Measurements from ENCODE around the gene SEC22C. TPM values are rescaled to one million over a fixed set of nuclear protein-coding genes. Genes with fewer than 3 reads are reported as not detected.

Gene SEC22C
- total and polyA plus RNA-seq, 2 experiments from 2014 or later: 21.9 to 48.3 TPM

DNA sequence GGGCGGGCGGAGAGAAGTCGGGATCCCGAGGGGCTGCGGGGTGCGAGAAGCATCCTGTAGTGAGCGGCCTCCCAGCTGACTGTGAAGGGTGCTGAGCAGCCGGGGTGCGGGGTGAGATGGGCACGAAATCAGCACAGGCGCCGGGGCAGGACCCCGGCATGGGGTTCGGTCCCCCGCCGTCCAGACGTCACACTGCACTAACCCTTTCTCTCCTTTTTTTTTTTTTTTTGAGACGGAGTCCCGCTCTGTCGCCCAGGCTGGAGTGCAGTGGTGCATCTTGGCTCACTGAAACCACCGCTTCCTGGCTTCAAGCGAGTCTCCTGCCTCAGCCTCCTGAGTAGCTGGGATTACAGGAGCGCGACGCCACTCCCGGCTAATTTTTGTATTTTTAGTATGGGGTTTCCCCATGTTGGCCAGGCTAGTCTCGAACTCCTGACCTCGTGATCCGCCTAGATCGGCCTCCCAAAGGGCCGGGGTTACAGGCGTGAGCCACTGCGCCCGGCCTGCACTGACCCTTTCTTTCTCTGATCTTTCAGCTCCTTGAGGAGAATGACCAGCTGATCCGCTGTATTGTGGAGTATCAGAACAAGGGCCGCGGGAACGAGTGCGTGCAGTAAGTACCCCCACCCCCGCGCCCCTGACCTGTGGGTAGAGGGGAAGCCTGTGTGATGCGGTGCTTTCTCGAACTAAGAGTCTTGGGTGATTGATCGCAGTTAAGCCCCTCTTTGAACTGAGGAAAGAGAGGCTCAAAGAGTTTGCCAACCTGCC, 9.4 kb upstream of the SEC22C start (continued):
- TF ChIP-seq, protein P1, sequence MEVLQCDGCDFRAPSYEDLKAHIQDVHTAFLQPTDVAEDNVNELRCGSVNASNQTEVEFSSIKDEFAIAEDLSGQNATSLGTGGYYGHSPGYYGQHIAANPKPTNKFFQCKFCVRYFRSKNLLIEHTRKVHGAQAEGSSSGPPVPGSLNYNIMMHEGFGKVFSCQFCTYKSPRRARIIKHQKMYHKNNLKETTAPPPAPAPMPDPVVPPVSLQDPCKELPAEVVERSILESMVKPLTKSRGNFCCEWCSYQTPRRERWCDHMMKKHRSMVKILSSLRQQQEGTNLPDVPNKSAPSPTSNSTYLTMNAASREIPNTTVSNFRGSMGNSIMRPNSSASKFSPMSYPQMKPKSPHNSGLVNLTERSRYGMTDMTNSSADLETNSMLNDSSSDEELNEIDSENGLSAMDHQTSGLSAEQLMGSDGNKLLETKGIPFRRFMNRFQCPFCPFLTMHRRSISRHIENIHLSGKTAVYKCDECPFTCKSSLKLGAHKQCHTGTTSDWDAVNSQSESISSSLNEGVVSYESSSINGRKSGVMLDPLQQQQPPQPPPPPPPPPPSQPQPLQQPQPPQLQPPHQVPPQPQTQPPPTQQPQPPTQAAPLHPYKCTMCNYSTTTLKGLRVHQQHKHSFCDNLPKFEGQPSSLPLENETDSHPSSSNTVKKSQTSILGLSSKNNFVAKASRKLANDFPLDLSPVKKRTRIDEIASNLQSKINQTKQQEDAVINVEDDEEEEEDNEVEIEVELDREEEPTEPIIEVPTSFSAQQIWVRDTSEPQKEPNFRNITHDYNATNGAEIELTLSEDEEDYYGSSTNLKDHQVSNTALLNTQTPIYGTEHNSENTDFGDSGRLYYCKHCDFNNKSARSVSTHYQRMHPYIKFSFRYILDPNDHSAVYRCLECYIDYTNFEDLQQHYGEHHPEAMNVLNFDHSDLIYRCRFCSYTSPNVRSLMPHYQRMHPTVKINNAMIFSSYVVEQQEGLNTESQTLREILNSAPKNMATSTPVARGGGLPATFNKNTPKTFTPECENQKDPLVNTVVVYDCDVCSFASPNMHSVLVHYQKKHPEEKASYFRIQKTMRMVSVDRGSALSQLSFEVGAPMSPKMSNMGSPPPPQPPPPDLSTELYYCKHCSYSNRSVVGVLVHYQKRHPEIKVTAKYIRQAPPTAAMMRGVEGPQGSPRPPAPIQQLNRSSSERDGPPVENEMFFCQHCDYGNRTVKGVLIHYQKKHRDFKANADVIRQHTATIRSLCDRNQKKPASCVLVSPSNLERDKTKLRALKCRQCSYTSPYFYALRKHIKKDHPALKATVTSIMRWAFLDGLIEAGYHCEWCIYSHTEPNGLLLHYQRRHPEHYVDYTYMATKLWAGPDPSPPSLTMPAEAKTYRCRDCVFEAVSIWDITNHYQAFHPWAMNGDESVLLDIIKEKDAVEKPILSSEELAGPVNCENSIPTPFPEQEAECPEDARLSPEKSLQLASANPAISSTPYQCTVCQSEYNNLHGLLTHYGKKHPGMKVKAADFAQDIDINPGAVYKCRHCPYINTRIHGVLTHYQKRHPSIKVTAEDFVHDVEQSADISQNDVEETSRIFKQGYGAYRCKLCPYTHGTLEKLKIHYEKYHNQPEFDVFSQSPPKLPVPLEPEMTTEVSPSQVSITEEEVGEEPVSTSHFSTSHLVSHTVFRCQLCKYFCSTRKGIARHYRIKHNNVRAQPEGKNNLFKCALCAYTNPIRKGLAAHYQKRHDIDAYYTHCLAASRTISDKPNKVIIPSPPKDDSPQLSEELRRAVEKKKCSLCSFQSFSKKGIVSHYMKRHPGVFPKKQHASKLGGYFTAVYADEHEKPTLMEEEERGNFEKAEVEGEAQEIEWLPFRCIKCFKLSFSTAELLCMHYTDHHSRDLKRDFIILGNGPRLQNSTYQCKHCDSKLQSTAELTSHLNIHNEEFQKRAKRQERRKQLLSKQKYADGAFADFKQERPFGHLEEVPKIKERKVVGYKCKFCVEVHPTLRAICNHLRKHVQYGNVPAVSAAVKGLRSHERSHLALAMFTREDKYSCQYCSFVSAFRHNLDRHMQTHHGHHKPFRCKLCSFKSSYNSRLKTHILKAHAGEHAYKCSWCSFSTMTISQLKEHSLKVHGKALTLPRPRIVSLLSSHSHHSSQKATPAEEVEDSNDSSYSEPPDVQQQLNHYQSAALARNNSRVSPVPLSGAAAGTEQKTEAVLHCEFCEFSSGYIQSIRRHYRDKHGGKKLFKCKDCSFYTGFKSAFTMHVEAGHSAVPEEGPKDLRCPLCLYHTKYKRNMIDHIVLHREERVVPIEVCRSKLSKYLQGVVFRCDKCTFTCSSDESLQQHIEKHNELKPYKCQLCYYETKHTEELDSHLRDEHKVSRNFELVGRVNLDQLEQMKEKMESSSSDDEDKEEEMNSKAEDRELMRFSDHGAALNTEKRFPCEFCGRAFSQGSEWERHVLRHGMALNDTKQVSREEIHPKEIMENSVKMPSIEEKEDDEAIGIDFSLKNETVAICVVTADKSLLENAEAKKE (CRISPR knock-in tag; IDR thresholded peaks at IDR 0.05): no peak
- TF ChIP-seq STAT1 (IDR thresholded peaks at IDR 0.05; ENCODE audit: unreplicated experiment): no peak
- TF ChIP-seq JUNB (IDR thresholded peaks at IDR 0.05; ENCODE audit: unreplicated experiment): no peak
- TF ChIP-seq CREB1 (CRISPR knock-in tag; IDR thresholded peaks at IDR 0.05; ENCODE audit: low read depth): no peak
- TF ChIP-seq EZH2phosphoT487 (IDR thresholded peaks at IDR 0.05; ENCODE audit: unreplicated experiment): no peak
- TF ChIP-seq ZNF331 (CRISPR knock-in tag; IDR thresholded peaks at IDR 0.05; ENCODE audit: low read depth): no peak
- TF ChIP-seq, protein P2, sequence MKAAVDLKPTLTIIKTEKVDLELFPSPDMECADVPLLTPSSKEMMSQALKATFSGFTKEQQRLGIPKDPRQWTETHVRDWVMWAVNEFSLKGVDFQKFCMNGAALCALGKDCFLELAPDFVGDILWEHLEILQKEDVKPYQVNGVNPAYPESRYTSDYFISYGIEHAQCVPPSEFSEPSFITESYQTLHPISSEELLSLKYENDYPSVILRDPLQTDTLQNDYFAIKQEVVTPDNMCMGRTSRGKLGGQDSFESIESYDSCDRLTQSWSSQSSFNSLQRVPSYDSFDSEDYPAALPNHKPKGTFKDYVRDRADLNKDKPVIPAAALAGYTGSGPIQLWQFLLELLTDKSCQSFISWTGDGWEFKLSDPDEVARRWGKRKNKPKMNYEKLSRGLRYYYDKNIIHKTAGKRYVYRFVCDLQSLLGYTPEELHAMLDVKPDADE (IDR thresholded peaks at IDR 0.05): no peak
- TF ChIP-seq NANOG (IDR thresholded peaks at IDR 0.05; ENCODE audit: borderline replicate concordance): no peak
- TF ChIP-seq, protein P3, sequence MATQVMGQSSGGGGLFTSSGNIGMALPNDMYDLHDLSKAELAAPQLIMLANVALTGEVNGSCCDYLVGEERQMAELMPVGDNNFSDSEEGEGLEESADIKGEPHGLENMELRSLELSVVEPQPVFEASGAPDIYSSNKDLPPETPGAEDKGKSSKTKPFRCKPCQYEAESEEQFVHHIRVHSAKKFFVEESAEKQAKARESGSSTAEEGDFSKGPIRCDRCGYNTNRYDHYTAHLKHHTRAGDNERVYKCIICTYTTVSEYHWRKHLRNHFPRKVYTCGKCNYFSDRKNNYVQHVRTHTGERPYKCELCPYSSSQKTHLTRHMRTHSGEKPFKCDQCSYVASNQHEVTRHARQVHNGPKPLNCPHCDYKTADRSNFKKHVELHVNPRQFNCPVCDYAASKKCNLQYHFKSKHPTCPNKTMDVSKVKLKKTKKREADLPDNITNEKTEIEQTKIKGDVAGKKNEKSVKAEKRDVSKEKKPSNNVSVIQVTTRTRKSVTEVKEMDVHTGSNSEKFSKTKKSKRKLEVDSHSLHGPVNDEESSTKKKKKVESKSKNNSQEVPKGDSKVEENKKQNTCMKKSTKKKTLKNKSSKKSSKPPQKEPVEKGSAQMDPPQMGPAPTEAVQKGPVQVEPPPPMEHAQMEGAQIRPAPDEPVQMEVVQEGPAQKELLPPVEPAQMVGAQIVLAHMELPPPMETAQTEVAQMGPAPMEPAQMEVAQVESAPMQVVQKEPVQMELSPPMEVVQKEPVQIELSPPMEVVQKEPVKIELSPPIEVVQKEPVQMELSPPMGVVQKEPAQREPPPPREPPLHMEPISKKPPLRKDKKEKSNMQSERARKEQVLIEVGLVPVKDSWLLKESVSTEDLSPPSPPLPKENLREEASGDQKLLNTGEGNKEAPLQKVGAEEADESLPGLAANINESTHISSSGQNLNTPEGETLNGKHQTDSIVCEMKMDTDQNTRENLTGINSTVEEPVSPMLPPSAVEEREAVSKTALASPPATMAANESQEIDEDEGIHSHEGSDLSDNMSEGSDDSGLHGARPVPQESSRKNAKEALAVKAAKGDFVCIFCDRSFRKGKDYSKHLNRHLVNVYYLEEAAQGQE (IDR thresholded peaks at IDR 0.05; ENCODE audit: unreplicated experiment): no peak
- no peak for TF ChIP-seq EZH2 (IDR thresholded peaks at IDR 0.05; ENCODE audit: low read depth, unreplicated experiment)

Measured in GM23338 (cell line).